ENCODE results near the gene ADGRD1. TPM values are rescaled to one million over a fixed set of nuclear protein-coding genes. Genes with fewer than 3 reads are reported as not detected.

The ADGRD1 gene
- total and polyA plus RNA-seq, 12 donors, result 0.87 to 6.0 (median 1.6) TPM

GRCh38 chr12:131090274-131091210, 136.8 kb downstream of the ADGRD1 start:
- WGBS, 4 donors, result 72 to 79% (median 78%) methylated on average over 13 to 14 of the region's 14 CpGs
- no peak overlapping the region for H3K4me3 ChIP-seq
- no peaks in the 10 kb centered on the region for H3K4me1 ChIP-seq (replicated peaks in 1 of 2)
- no peaks in the 10 kb centered on the region for H3K9me3 ChIP-seq (replicated peaks in 1 of 3)
- DNase-seq, result peak in 2 of 7 donors; percentile 2 to 27
- intact Hi-C loops (cut with DNase I), result no loop called here
- TF ChIP-seq, protein P1, sequence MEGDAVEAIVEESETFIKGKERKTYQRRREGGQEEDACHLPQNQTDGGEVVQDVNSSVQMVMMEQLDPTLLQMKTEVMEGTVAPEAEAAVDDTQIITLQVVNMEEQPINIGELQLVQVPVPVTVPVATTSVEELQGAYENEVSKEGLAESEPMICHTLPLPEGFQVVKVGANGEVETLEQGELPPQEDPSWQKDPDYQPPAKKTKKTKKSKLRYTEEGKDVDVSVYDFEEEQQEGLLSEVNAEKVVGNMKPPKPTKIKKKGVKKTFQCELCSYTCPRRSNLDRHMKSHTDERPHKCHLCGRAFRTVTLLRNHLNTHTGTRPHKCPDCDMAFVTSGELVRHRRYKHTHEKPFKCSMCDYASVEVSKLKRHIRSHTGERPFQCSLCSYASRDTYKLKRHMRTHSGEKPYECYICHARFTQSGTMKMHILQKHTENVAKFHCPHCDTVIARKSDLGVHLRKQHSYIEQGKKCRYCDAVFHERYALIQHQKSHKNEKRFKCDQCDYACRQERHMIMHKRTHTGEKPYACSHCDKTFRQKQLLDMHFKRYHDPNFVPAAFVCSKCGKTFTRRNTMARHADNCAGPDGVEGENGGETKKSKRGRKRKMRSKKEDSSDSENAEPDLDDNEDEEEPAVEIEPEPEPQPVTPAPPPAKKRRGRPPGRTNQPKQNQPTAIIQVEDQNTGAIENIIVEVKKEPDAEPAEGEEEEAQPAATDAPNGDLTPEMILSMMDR (IDR thresholded peaks at IDR 0.05), result no peak
- no peak for TF ChIP-seq POLR2A (IDR thresholded peaks at IDR 0.05)
- H3K36me3 ChIP-seq (replicated peaks in 1 of 2), result no peaks in the 10 kb centered on the region
- no peak overlapping the region for H3K27ac ChIP-seq
- no peaks in the 10 kb centered on the region for H3K27me3 ChIP-seq

- WGBS, 4 donors, result 74 to 87% (median 75%) methylated on average over 12 to 13 of the region's 13 CpGs
- Histone ChIP-seq H3K4me3 (no peak overlapping the region), H3K9me3 (replicated peaks in 1 of 3) (no peaks in the 10 kb centered on the region), H3K36me3 (replicated peaks in 1 of 2) (no peaks in the 10 kb centered on the region), H3K27ac (no peak overlapping the region), H3K27me3 (no peaks in the 10 kb centered on the region), H3K4me1 (replicated peaks in 1 of 2) (no peaks in the 10 kb centered on the region)
- DNase-seq, result peak in 2 of 7 donors; percentile 1 to 35
- TF ChIP-seq, protein P1 (IDR thresholded peaks at IDR 0.05), result no peak
- intact Hi-C loops (cut with DNase I), result no loop called here
Observed at GRCh38 chr12:131091413-131091975, 137.8 kb downstream of the ADGRD1 start.

DNA sequence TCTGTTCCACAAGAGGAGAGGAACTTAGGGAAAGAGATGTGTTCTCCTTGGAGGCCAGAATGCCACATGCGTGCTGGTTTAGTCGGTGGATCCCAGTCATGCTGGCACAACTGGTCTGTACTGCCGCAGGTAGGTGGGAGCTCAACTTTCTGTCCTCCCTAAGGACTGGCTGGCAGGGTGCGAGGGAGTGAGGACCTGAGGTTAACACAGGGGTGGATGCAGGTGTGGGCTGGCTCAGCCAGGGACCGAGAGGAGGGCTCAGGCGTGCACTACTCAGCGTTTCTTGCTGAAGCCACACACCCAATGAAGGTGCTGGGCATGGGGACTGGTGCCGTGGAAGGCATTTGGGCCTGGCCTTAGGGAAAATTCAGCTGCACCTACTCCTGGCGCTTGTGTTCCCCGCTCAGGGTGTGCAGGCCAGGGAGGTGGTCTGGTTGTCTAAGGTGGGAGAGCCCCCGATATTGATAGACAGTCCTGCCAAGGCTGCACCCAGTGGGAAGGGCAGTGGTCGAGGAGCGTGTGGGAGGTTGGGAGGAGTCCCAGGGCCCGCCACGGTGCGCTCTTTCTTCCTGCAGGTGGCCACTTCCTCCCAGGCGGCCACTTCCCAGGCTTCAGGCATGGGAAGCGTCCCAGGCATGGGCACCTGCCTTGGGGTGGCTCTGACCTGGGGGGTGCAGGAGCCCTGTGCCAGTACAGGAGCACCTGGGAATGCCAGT, 138.4 kb downstream of the ADGRD1 start:
- no peaks in the 10 kb centered on the region for H3K9me3 ChIP-seq (replicated peaks in 1 of 3)
- intact Hi-C loops (cut with DNase I), result no loop called here
- no peaks in the 10 kb centered on the region for H3K27me3 ChIP-seq
- peak in 2 of 7 donors; percentile 2 to 42 for DNase-seq
- 78 to 90% (median 83%) methylated on average over 2 to 18 of the region's 18 CpGs for WGBS, 4 donors
- no peaks in the 10 kb centered on the region for H3K36me3 ChIP-seq (replicated peaks in 1 of 2)
- no peak overlapping the region for H3K4me3 ChIP-seq
- TF ChIP-seq POLR2A (IDR thresholded peaks at IDR 0.05), result no peak
- TF ChIP-seq, protein P1 (IDR thresholded peaks at IDR 0.05), result no peak
- H3K27ac ChIP-seq, result no peak overlapping the region
- no peaks in the 10 kb centered on the region for H3K4me1 ChIP-seq (replicated peaks in 1 of 2)
